ENCODE data around the gene PARD3.

Gene PARD3

GRCh38 chr10:34340934-34341333 is 474.2 kb downstream of the PARD3 start:
- no peak overlapping the region for H3K4me3 ChIP-seq (replicated peaks in 1 of 2; ENCODE audit: low read depth in 2 of 2, low read length in 2 of 2)
- DNase-seq (ENCODE audit: low read depth in 2 of 2), result no peak
- TF ChIP-seq CTCF (IDR thresholded peaks at IDR 0.05; ENCODE audit: low read depth, low read length), result no peak

GRCh38 chr10:34339816-34340553 is 475.1 kb downstream of the PARD3 start:
- no peak overlapping the region for H3K4me3 ChIP-seq (replicated peaks in 1 of 2; ENCODE audit: low read depth in 2 of 2, low read length in 2 of 2)
- peak in 1 of 2 donors; percentile 13 for DNase-seq (ENCODE audit: low read depth in 2 of 2)
- no peak for TF ChIP-seq CTCF (IDR thresholded peaks at IDR 0.05; ENCODE audit: low read depth, low read length)

GRCh38 chr10:34337917-34338316 is 477.2 kb downstream of the PARD3 start:
- TF ChIP-seq CTCF (IDR thresholded peaks at IDR 0.05; ENCODE audit: low read depth, low read length), result no peak

GRCh38 chr10:34335960-34336690 is 479.0 kb downstream of the PARD3 start:
- DNase-seq (ENCODE audit: low read depth in 2 of 2), result no peak
- TF ChIP-seq CTCF (IDR thresholded peaks at IDR 0.05; ENCODE audit: low read depth, low read length), result no peak
- H3K4me3 ChIP-seq (replicated peaks in 1 of 2; ENCODE audit: low read depth in 2 of 2, low read length in 2 of 2), result no peak overlapping the region

More at GRCh38 chr10:34337917-34338316, 477.2 kb downstream of the PARD3 start:
- H3K4me3 ChIP-seq (replicated peaks in 1 of 2; ENCODE audit: low read depth in 2 of 2, low read length in 2 of 2), result no peak overlapping the region
- DNase-seq (ENCODE audit: low read depth in 2 of 2), result no peak

DNA sequence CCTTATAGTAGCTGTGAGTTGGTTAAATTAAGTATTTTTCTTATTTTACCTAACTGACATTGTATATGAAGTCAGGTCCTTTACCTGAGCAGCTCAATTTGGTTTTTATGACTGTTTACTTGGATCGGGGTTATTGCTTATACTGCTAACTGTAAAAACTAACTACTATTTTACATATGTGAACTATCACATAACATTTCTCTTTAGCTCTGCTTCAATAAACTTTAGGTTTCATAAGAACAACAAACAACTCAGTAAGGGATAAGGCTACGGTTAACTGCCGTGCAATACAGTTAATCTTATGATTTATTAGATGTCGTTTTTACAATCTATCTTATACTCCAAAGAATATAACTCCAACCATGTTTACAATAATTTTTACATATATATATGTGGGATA is 480.2 kb downstream of the PARD3 start:
- H3K4me3 ChIP-seq (replicated peaks in 1 of 2; ENCODE audit: low read depth in 2 of 2, low read length in 2 of 2), result no peak overlapping the region
- no peak for DNase-seq (ENCODE audit: low read depth in 2 of 2)
- TF ChIP-seq CTCF (IDR thresholded peaks at IDR 0.05; ENCODE audit: low read depth, low read length), result no peak

DNA sequence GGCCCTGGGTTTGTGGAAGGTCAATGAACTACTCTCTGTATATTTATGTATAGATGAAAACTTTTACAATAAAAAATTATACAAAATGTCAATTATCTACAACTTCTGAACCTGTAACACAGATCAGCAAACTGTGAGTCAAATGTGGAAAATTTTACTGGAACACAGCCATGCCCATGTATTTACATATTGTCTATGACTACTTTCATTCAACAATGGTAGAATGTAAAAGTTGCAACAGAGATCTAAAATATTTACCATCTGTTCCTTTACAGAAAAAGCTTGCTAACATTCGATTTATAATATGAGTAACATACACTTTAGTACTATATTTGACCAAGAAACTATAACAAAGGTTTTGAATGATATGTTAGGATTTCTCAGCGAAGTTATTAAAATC is 481.6 kb downstream of the PARD3 start:
- DNase-seq (ENCODE audit: low read depth in 2 of 2), result peak; percentile 31 to 79
- TF ChIP-seq CTCF (IDR thresholded peaks at IDR 0.05; ENCODE audit: low read depth, low read length), result no peak
- no peak overlapping the region for H3K4me3 ChIP-seq (replicated peaks in 1 of 2; ENCODE audit: low read depth in 2 of 2, low read length in 2 of 2)
